ENCODE results near the gene ALKBH8.
"Not testable (repeated sequence)": the region's sequence is repeated elsewhere in the genome, so short reads cannot be mapped to it uniquely, and the experiment has no call there.

DNA sequence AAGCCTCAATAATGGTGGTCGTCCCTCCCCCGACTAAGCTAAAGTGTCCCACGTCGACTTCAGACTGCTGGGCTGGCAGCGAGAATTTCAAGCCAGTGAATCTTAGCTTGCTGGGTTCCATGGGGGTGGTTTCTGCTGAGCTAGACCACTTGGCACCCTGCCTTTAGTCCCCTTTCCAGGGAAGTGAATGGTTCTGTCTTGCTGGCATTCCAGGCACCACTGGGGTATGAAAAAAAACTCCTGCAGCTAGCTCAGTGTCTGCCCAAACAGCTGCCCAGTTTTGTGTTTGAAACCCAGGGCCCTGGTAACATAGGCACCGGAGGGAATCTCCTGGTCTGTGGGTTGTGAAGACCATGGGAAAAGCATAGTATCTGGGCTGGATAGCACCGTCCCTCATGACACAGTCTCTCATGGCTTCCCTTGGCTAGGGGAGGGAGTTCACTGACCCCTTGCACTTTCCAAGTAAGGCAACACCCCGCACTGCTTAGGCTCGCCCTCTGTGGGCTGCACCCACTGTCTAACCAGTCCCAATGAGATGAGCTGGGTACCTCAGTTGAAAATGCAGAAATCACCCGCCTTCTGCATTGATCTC is 99.2 kb downstream of the ALKBH8 start:
- TF ChIP-seq, protein P1, sequence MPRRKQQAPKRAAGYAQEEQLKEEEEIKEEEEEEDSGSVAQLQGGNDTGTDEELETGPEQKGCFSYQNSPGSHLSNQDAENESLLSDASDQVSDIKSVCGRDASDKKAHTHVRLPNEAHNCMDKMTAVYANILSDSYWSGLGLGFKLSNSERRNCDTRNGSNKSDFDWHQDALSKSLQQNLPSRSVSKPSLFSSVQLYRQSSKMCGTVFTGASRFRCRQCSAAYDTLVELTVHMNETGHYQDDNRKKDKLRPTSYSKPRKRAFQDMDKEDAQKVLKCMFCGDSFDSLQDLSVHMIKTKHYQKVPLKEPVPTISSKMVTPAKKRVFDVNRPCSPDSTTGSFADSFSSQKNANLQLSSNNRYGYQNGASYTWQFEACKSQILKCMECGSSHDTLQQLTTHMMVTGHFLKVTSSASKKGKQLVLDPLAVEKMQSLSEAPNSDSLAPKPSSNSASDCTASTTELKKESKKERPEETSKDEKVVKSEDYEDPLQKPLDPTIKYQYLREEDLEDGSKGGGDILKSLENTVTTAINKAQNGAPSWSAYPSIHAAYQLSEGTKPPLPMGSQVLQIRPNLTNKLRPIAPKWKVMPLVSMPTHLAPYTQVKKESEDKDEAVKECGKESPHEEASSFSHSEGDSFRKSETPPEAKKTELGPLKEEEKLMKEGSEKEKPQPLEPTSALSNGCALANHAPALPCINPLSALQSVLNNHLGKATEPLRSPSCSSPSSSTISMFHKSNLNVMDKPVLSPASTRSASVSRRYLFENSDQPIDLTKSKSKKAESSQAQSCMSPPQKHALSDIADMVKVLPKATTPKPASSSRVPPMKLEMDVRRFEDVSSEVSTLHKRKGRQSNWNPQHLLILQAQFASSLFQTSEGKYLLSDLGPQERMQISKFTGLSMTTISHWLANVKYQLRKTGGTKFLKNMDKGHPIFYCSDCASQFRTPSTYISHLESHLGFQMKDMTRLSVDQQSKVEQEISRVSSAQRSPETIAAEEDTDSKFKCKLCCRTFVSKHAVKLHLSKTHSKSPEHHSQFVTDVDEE (CRISPR knock-in tag; IDR thresholded peaks at IDR 0.05), result not testable (repeated sequence)
- TF ChIP-seq CSDC2, ZFP3 (CRISPR knock-in tag; IDR thresholded peaks at IDR 0.05): not testable (repeated sequence)
